Measurements from ENCODE around the gene OR52A5.

OR52A5 gene

DNA sequence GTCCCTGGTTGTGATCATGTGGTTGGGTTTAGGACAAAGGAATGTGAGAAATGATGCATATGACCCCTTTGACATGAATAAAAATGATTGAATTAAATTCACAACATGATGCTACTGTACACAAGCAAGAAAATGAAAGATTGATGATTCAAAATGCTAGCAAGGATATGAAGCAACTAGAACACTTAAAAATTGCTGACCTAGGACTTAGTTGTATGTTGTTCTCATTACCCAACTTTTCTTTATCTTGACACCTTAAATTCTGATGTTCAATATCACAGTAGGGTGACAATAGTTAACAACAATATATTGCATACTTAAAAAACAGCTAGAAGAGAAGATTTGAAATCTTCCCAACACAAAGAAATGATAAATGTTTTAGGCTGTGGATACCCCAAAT is 20.6 kb downstream of the OR52A5 start:
- Histone ChIP-seq H2AFZ (ENCODE audit: low read depth, low read length) (no peak overlapping the region), H4K8ac (ENCODE audit: low read length) (no peak overlapping the region), H3K23ac (ENCODE audit: low read length in 2 of 2) (no peak overlapping the region), H3K4me2 (ENCODE audit: low read length, poor library complexity, severe bottlenecking) (no peak overlapping the region), H3K4ac (ENCODE audit: low read depth in 1 of 2, low read length in 2 of 2) (no peak overlapping the region), H3K4me3 (ENCODE audit: insufficient read depth in 1 of 2, low read depth in 1 of 2, low read length in 2 of 2) (no peak overlapping the region), H3K9me3 (ENCODE audit: control insufficient read depth, low read length) (no peaks in the 10 kb centered on the region), H2BK120ac (ENCODE audit: low read depth, low read length) (no peak overlapping the region), H3K27ac (ENCODE audit: low read length, poor library complexity, severe bottlenecking) (no peak overlapping the region), H3K79me1 (replicated peaks; ENCODE audit: low read length, poor library complexity, severe bottlenecking) (no peaks in the 10 kb centered on the region), H3K9ac (ENCODE audit: low read length) (no peak overlapping the region), H2BK15ac (ENCODE audit: low read depth, poor library complexity, severe bottlenecking) (no peak overlapping the region), H2BK12ac (ENCODE audit: low read length in 2 of 2) (no peak overlapping the region), H4K91ac (ENCODE audit: low read length) (no peak overlapping the region), H3K14ac (ENCODE audit: low read length in 2 of 2) (no peak overlapping the region), H2BK5ac (ENCODE audit: low read depth, low read length, poor library complexity, severe bottlenecking) (no peak overlapping the region), H3K18ac (ENCODE audit: low read depth in 1 of 2, low read length in 2 of 2) (no peak overlapping the region), H2AK5ac (ENCODE audit: low read length, severe bottlenecking) (no peak overlapping the region), H3K36me3 (ENCODE audit: control insufficient read depth in 1 of 2, insufficient read depth in 2 of 2, low read depth in 1 of 2, low read length in 2 of 2) (no peaks in the 10 kb centered on the region), H3K4me1 (ENCODE audit: control insufficient read depth, insufficient read depth, low read depth, low read length) (no peaks in the 10 kb centered on the region), H3K27me3 (ENCODE audit: control insufficient read depth in 1 of 2, insufficient read depth in 1 of 2, low read length in 2 of 2) (no peaks in the 10 kb centered on the region)
- DNase-seq, result no peak

DNA sequence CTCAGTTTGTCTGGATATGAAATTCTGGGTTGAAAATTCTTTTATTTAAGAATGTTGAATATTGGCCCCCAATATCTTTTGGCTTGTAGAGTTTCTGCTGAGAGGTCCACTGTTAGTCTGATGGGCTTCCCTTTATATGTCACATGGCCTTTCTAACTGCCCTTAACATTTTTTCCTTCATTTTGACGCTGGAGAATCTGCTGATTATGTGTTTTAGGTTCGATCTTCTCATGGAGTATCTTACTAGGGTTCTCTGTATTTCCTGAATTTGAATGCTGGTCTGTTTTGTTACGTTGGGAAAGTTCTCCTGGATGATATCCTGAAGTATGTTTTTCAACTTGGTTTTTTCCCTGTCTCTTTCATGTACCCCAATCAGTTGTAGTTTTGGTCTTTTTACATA is 22.8 kb downstream of the OR52A5 start:
- Histone ChIP-seq H3K23ac (ENCODE audit: low read length in 2 of 2) (no peak overlapping the region), H4K8ac (ENCODE audit: low read length) (no peak overlapping the region), H4K91ac (ENCODE audit: low read length) (no peak overlapping the region), H2AK5ac (ENCODE audit: low read length, severe bottlenecking) (no peak overlapping the region), H3K4me2 (ENCODE audit: low read length, poor library complexity, severe bottlenecking) (no peak overlapping the region), H2BK12ac (ENCODE audit: low read length in 2 of 2) (no peak overlapping the region), H3K4me1 (ENCODE audit: control insufficient read depth, insufficient read depth, low read depth, low read length) (no peaks in the 10 kb centered on the region), H3K79me1 (replicated peaks; ENCODE audit: low read length, poor library complexity, severe bottlenecking) (no peaks in the 10 kb centered on the region), H2AFZ (ENCODE audit: low read depth, low read length) (no peak overlapping the region), H3K14ac (ENCODE audit: low read length in 2 of 2) (no peak overlapping the region), H2BK15ac (ENCODE audit: low read depth, poor library complexity, severe bottlenecking) (no peak overlapping the region), H3K4ac (ENCODE audit: low read depth in 1 of 2, low read length in 2 of 2) (no peak overlapping the region), H3K18ac (ENCODE audit: low read depth in 1 of 2, low read length in 2 of 2) (no peak overlapping the region), H3K9me3 (ENCODE audit: control insufficient read depth, low read length) (no peaks in the 10 kb centered on the region), H3K36me3 (ENCODE audit: control insufficient read depth in 1 of 2, insufficient read depth in 2 of 2, low read depth in 1 of 2, low read length in 2 of 2) (no peaks in the 10 kb centered on the region), H3K4me3 (ENCODE audit: insufficient read depth in 1 of 2, low read depth in 1 of 2, low read length in 2 of 2) (no peak overlapping the region), H2BK120ac (ENCODE audit: low read depth, low read length) (no peak overlapping the region), H3K9ac (ENCODE audit: low read length) (no peak overlapping the region), H3K27me3 (ENCODE audit: control insufficient read depth in 1 of 2, insufficient read depth in 1 of 2, low read length in 2 of 2) (no peaks in the 10 kb centered on the region), H2BK5ac (ENCODE audit: low read depth, low read length, poor library complexity, severe bottlenecking) (no peak overlapping the region), H3K27ac (ENCODE audit: low read length, poor library complexity, severe bottlenecking) (no peak overlapping the region)
- 78% methylated on average over 2 of the region's 3 CpGs for WGBS
- no peak for DNase-seq

DNA sequence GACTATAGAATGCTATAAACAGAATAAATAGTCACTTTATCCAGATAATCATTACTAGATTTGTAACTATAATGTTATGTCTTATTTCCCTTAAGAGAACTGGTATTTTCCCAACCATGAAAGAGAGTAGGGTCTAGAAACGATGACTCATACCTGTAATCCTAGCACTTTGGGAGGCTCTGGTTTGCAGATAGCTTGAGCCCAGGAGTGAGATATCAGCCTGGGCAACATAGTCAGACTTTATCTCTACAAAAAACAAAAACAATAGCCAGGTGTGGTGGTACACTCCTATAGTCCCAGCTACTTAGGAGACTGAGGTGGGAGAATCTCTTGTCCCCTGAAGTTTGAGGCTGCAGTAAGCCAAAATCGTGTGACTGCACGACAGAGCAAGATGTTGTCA is 30.9 kb downstream of the OR52A5 start:
- no peak overlapping the region for H3K27ac ChIP-seq (ENCODE audit: low read length, poor library complexity, severe bottlenecking)
- no peak overlapping the region for H2AK5ac ChIP-seq (ENCODE audit: low read length, severe bottlenecking)
- no peak overlapping the region for H3K18ac ChIP-seq (ENCODE audit: low read depth in 1 of 2, low read length in 2 of 2)
- H2AFZ ChIP-seq (ENCODE audit: low read depth, low read length), result no peak overlapping the region
- no peak overlapping the region for H3K23ac ChIP-seq (ENCODE audit: low read length in 2 of 2)
- H3K36me3 ChIP-seq (ENCODE audit: control insufficient read depth in 1 of 2, insufficient read depth in 2 of 2, low read depth in 1 of 2, low read length in 2 of 2), result no peaks in the 10 kb centered on the region
- no peak overlapping the region for H2BK15ac ChIP-seq (ENCODE audit: low read depth, poor library complexity, severe bottlenecking)
- no peak overlapping the region for H2BK12ac ChIP-seq (ENCODE audit: low read length in 2 of 2)
- no peak for DNase-seq
- H2BK120ac ChIP-seq (ENCODE audit: low read depth, low read length), result no peak overlapping the region
- H3K9me3 ChIP-seq (ENCODE audit: control insufficient read depth, low read length), result no peaks in the 10 kb centered on the region
- H3K4me2 ChIP-seq (ENCODE audit: low read length, poor library complexity, severe bottlenecking), result no peak overlapping the region
- 71% methylated on average over 3 of the region's 3 CpGs for WGBS
- no peaks in the 10 kb centered on the region for H3K79me1 ChIP-seq (replicated peaks; ENCODE audit: low read length, poor library complexity, severe bottlenecking)
- H3K14ac ChIP-seq (ENCODE audit: low read length in 2 of 2), result no peak overlapping the region
- no peak overlapping the region for H3K4ac ChIP-seq (ENCODE audit: low read depth in 1 of 2, low read length in 2 of 2)
- no peak overlapping the region for H3K9ac ChIP-seq (ENCODE audit: low read length)
- no peak overlapping the region for H3K4me3 ChIP-seq (ENCODE audit: insufficient read depth in 1 of 2, low read depth in 1 of 2, low read length in 2 of 2)
- H3K27me3 ChIP-seq (ENCODE audit: control insufficient read depth in 1 of 2, insufficient read depth in 1 of 2, low read length in 2 of 2), result no peaks in the 10 kb centered on the region
- no peak overlapping the region for H4K8ac ChIP-seq (ENCODE audit: low read length)
- no peak overlapping the region for H4K91ac ChIP-seq (ENCODE audit: low read length)
- H2BK5ac ChIP-seq (ENCODE audit: low read depth, low read length, poor library complexity, severe bottlenecking), result no peak overlapping the region
- no peaks in the 10 kb centered on the region for H3K4me1 ChIP-seq (ENCODE audit: control insufficient read depth, insufficient read depth, low read depth, low read length)

DNA sequence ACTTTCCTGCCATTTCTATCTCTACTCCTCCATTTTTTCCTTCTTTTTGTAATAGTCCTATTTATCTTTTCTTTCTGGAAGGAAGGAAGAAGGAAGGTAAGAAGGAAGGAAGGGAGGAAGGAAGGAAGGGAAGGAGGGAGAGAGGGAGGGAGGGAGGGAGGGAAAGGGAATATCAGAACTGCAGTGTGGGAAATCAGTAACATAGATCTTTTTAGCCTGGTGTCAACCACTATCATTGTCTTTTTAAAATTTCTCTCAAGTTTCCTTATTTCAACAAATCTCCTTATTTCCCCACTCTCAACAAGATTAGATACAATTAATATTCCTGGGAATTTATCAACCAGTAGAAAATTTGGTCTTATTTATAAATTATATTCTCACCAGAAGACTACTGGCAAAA is 35.1 kb downstream of the OR52A5 start:
- H3K36me3 ChIP-seq (ENCODE audit: control insufficient read depth in 1 of 2, insufficient read depth in 2 of 2, low read depth in 1 of 2, low read length in 2 of 2), result no peaks in the 10 kb centered on the region
- H3K4me2 ChIP-seq (ENCODE audit: low read length, poor library complexity, severe bottlenecking), result no peak overlapping the region
- no peak overlapping the region for H2BK15ac ChIP-seq (ENCODE audit: low read depth, poor library complexity, severe bottlenecking)
- H3K4me3 ChIP-seq (ENCODE audit: insufficient read depth in 1 of 2, low read depth in 1 of 2, low read length in 2 of 2), result no peak overlapping the region
- no peak overlapping the region for H2BK12ac ChIP-seq (ENCODE audit: low read length in 2 of 2)
- no peak overlapping the region for H2AK5ac ChIP-seq (ENCODE audit: low read length, severe bottlenecking)
- H3K4me1 ChIP-seq (ENCODE audit: control insufficient read depth, insufficient read depth, low read depth, low read length), result no peaks in the 10 kb centered on the region
- H3K18ac ChIP-seq (ENCODE audit: low read depth in 1 of 2, low read length in 2 of 2), result no peak overlapping the region
- H2AFZ ChIP-seq (ENCODE audit: low read depth, low read length), result no peak overlapping the region
- no peak overlapping the region for H4K8ac ChIP-seq (ENCODE audit: low read length)
- H2BK5ac ChIP-seq (ENCODE audit: low read depth, low read length, poor library complexity, severe bottlenecking), result no peak overlapping the region
- H3K9me3 ChIP-seq (ENCODE audit: control insufficient read depth, low read length), result no peaks in the 10 kb centered on the region
- no peak overlapping the region for H3K27ac ChIP-seq (ENCODE audit: low read length, poor library complexity, severe bottlenecking)
- no peak overlapping the region for H3K23ac ChIP-seq (ENCODE audit: low read length in 2 of 2)
- no peak for DNase-seq
- H3K14ac ChIP-seq (ENCODE audit: low read length in 2 of 2), result no peak overlapping the region
- no peaks in the 10 kb centered on the region for H3K27me3 ChIP-seq (ENCODE audit: control insufficient read depth in 1 of 2, insufficient read depth in 1 of 2, low read length in 2 of 2)
- no peak overlapping the region for H4K91ac ChIP-seq (ENCODE audit: low read length)
- no peak overlapping the region for H2BK120ac ChIP-seq (ENCODE audit: low read depth, low read length)
- H3K79me1 ChIP-seq (replicated peaks; ENCODE audit: low read length, poor library complexity, severe bottlenecking), result no peaks in the 10 kb centered on the region
- H3K4ac ChIP-seq (ENCODE audit: low read depth in 1 of 2, low read length in 2 of 2), result no peak overlapping the region
- H3K9ac ChIP-seq (ENCODE audit: low read length), result no peak overlapping the region

Data from mesenchymal stem cell (in vitro differentiated cells and primary cell).